CD4-positive, alpha-beta T cell treated with Interferon alpha-2 for 1 hour (primary cell): Measurements from ENCODE around the gene GLI1.

ENCODE experiments used
- DNase-seq, 2 donors: peaks; one replicate each; pipeline ENCODE4 v3.0.0-alpha.2; 2020 to 2022

GLI1 gene

DNA sequence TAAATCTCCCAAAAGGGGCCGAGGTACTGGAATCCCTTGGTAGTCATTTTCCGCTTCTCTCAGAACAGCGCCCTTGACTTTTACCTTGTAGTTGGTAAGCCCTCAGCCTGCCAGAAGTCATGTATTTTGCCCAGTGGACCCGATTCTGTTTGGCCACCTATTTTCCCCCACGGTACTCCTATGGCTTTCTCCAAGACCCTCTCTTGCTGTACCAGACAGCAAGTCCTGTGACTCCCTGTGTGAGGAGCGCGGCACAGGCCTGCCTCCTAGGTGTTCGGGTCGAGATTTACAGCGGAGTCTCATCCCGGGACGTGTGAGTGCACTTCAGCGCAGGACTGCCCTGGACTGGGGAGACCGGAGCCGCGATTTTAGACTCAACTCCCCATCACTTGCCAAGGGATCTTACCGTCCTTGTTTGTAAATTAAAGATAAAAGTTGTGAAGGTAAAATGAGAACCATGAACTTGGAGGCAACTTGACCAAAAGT is 62.0 kb downstream of the GLI1 start:
- DNase-seq, result no peak
